Measurements from ENCODE around the gene AVP.

Gene AVP

DNA sequence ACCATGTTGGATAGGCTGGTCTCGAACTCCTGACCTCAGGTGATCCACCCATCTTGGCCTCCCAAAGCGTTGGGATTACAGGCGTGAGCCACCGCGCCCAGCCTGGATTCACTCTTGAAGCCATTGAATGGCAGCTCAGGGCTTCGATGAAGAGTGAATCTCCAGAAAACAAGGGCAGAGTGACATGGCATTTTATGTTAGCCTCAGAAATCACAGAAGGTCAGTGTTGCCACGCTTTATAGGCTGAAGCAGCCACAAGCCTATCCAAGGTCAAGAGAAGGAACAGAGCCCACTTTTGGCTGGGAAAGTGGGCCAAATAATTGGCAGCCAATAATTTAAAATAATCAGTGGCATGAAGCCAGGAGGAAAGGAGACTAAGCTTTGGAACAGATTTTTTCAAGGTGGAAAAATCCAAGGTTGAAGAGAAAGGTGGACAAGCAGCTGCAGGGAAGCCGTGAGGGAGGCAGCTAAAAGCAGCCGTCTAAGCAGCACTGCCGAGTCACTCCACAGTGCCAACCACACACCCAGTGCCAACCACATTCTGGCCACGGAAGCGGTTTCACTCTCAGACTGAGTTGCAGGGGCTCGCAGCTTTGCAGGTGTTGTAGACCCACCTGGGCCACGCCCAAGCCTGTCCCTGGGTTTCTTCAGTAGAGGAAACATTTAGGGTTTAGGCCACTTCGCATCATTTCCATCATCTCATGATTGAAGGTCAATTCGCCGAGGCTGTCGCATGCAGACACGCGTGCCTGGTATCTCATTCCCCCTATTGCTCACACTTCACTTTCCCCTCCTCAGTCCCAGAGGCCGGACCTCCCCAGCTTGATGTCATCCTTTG is 17.4 kb upstream of the AVP start:
- Histone ChIP-seq H3K27me3 (ENCODE audit: low read length) (no peaks in the 10 kb centered on the region), H3K9me2 (replicated peaks; ENCODE audit: insufficient read depth, low read length) (no peaks in the 10 kb centered on the region), H3K27ac (ENCODE audit: low read depth, low read length) (no peak overlapping the region), H3K36me3 (ENCODE audit: low read length) (no peaks in the 10 kb centered on the region), H4K20me1 (ENCODE audit: low read depth, low read length) (no peaks in the 10 kb centered on the region), H3K9ac (ENCODE audit: low read length) (no peak overlapping the region), H3K4me2 (ENCODE audit: low read depth, low read length, poor library complexity, severe bottlenecking) (no peak overlapping the region), H3K9me3 (ENCODE audit: insufficient read depth, low read length) (no peaks in the 10 kb centered on the region), H3K4me3 (ENCODE audit: insufficient read depth, low read length, poor library complexity, severe bottlenecking) (no peak overlapping the region), H3F3A (ENCODE audit: insufficient read depth) (no peaks in the 10 kb centered on the region), H3K79me2 (ENCODE audit: insufficient read depth, low read length) (no peaks in the 10 kb centered on the region), H2AFZ (ENCODE audit: low read depth, low read length, severe bottlenecking) (no peak overlapping the region)
- TF ChIP-seq EZH2phosphoT487 (conservative IDR thresholded peaks at IDR 0.05; ENCODE audit: low read length) = no peak
- TF ChIP-seq, protein P1, sequence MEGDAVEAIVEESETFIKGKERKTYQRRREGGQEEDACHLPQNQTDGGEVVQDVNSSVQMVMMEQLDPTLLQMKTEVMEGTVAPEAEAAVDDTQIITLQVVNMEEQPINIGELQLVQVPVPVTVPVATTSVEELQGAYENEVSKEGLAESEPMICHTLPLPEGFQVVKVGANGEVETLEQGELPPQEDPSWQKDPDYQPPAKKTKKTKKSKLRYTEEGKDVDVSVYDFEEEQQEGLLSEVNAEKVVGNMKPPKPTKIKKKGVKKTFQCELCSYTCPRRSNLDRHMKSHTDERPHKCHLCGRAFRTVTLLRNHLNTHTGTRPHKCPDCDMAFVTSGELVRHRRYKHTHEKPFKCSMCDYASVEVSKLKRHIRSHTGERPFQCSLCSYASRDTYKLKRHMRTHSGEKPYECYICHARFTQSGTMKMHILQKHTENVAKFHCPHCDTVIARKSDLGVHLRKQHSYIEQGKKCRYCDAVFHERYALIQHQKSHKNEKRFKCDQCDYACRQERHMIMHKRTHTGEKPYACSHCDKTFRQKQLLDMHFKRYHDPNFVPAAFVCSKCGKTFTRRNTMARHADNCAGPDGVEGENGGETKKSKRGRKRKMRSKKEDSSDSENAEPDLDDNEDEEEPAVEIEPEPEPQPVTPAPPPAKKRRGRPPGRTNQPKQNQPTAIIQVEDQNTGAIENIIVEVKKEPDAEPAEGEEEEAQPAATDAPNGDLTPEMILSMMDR (IDR thresholded peaks at IDR 0.05; ENCODE audit: insufficient read depth, low read length, poor library complexity, severe bottlenecking) = no peak

GRCh38 chr20:3101251-3101650 is 16.7 kb upstream of the AVP start:
- Histone ChIP-seq H3K9me3 (ENCODE audit: insufficient read depth, low read length) (no peaks in the 10 kb centered on the region), H3K9ac (ENCODE audit: low read length) (no peak overlapping the region), H3K27me3 (ENCODE audit: low read length) (no peaks in the 10 kb centered on the region), H3F3A (ENCODE audit: insufficient read depth) (no peaks in the 10 kb centered on the region), H2AFZ (ENCODE audit: low read depth, low read length, severe bottlenecking) (no peak overlapping the region), H3K4me2 (ENCODE audit: low read depth, low read length, poor library complexity, severe bottlenecking) (no peak overlapping the region), H3K4me3 (ENCODE audit: insufficient read depth, low read length, poor library complexity, severe bottlenecking) (no peak overlapping the region), H4K20me1 (ENCODE audit: low read depth, low read length) (no peaks in the 10 kb centered on the region), H3K27ac (ENCODE audit: low read depth, low read length) (no peak overlapping the region), H3K79me2 (ENCODE audit: insufficient read depth, low read length) (no peaks in the 10 kb centered on the region), H3K9me2 (replicated peaks; ENCODE audit: insufficient read depth, low read length) (no peaks in the 10 kb centered on the region), H3K36me3 (ENCODE audit: low read length) (no peaks in the 10 kb centered on the region)
- TF ChIP-seq EZH2phosphoT487 (conservative IDR thresholded peaks at IDR 0.05; ENCODE audit: low read length) = no peak
- TF ChIP-seq, protein P1 (IDR thresholded peaks at IDR 0.05; ENCODE audit: insufficient read depth, low read length, poor library complexity, severe bottlenecking) = no peak

DNA sequence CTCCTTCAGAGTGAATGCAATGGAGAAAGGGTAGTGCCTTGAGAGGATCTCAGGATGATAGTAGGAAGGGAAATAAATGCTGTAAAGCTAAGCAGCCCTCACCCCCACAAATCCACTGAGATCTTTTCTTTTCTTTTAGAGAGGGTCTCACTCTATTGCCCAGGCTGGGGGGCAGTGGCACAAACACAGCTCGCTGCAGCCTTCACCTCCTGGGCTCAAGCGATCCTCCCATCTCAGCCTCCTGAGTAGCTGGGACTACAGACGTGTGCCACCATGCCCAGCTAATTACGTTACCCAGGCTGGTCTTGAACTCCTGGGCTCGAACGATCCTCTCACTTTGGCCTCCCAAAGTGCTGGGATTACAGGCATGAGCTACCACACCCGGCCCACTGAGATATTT is 16.0 kb upstream of the AVP start:
- TF ChIP-seq, protein P1 (IDR thresholded peaks at IDR 0.05; ENCODE audit: insufficient read depth, low read length, poor library complexity, severe bottlenecking) = no peak
- no peak for TF ChIP-seq EZH2phosphoT487 (conservative IDR thresholded peaks at IDR 0.05; ENCODE audit: low read length)
- Histone ChIP-seq H3K4me2 (ENCODE audit: low read depth, low read length, poor library complexity, severe bottlenecking) (no peak overlapping the region), H3K27ac (ENCODE audit: low read depth, low read length) (no peak overlapping the region), H3K9me2 (replicated peaks; ENCODE audit: insufficient read depth, low read length) (no peaks in the 10 kb centered on the region), H3K36me3 (ENCODE audit: low read length) (no peaks in the 10 kb centered on the region), H3K27me3 (ENCODE audit: low read length) (no peaks in the 10 kb centered on the region), H3K9me3 (ENCODE audit: insufficient read depth, low read length) (no peaks in the 10 kb centered on the region), H3F3A (ENCODE audit: insufficient read depth) (no peaks in the 10 kb centered on the region), H3K4me3 (ENCODE audit: insufficient read depth, low read length, poor library complexity, severe bottlenecking) (no peak overlapping the region), H4K20me1 (ENCODE audit: low read depth, low read length) (no peaks in the 10 kb centered on the region), H3K79me2 (ENCODE audit: insufficient read depth, low read length) (no peaks in the 10 kb centered on the region), H2AFZ (ENCODE audit: low read depth, low read length, severe bottlenecking) (no peak overlapping the region), H3K9ac (ENCODE audit: low read length) (no peak overlapping the region)

All from SU-DHL-6 (cell line).